Upper lobe of left lung (tissue), 6 donors: Measurements from ENCODE around the gene FAM13A. TPM values are rescaled to one million over a fixed set of nuclear protein-coding genes. Genes with fewer than 3 reads are reported as not detected.

Experiments used
- ATAC-seq, 2 donors: fragments of 200-7000 bp; cut with Tn5 transposase; one replicate each; pipeline ENCODE4 v1.9.1; 2022; ENCODE audit warnings: mild to moderate bottlenecking in 2 of 2, moderate library complexity in 2 of 2; ENCODE audit not compliant: low FRiP score in 2 of 2
- DNase-seq, 2 donors: peaks; one replicate each; pipeline ENCODE4 v3.0.0-alpha.2; 2019 to 2020
- H3K27ac ChIP-seq, 4 donors: fragments of 200-600 bp; sonication (generic); one replicate each; pipeline ENCODE4 v1.5.1; 2016 to 2019
- H3K27me3 ChIP-seq, 4 donors: fragments of 200-600 bp; sonication (generic); one replicate each; pipeline ENCODE4 v1.5.1; 2017 to 2019
- H3K36me3 ChIP-seq, 4 donors: fragments of 200-600 bp; sonication (generic); one replicate each; pipeline ENCODE4 v1.5.1; 2016 to 2019
- H3K4me1 ChIP-seq, 4 donors: fragments of 200-600 bp; sonication (generic); one replicate each; pipeline ENCODE4 v1.5.1; 2018 to 2019
- H3K4me3 ChIP-seq, 4 donors: fragments of 200-600 bp; sonication (generic); one replicate each; pipeline ENCODE4 v1.5.1; 2017 to 2019; ENCODE audit warnings: mild to moderate bottlenecking in 2 of 4, moderate library complexity in 1 of 4
- H3K9me3 ChIP-seq, 4 donors: fragments of 200-600 bp; sonication (generic); one replicate each; pipeline ENCODE4 v1.5.1; 2018 to 2019
- CTCF ChIP-seq, 6 experiments: fragments of 450-650 bp in 4 of 6; fragments of 200-600 bp in 2 of 6; sonication (generic) in 2 of 6; IDR thresholded peaks; one replicate each; pipeline ENCODE4 v1.5.1; 2016 to 2019; ENCODE audit warnings: antibody characterized with exemption in 6 of 6
- EP300 ChIP-seq, 4 donors: sonication (generic); formaldehyde crosslinking; IDR thresholded peaks; one replicate each; pipeline ENCODE4 v1.5.1; 2017; ENCODE audit warnings: antibody characterized with exemption in 4 of 4, control low read depth in 2 of 4
- POLR2A ChIP-seq, 4 donors: fragments of 450-650 bp; IDR thresholded peaks; one replicate each; pipeline ENCODE4 v1.5.1; 2016 to 2017; ENCODE audit warnings: antibody characterized with exemption in 4 of 4, mild to moderate bottlenecking in 2 of 4
- POLR2AphosphoS5 ChIP-seq, 2 donors: sonication (generic); formaldehyde crosslinking; IDR thresholded peaks; one replicate each; pipeline ENCODE4 v1.5.1; 2017; ENCODE audit warnings: antibody characterized with exemption in 2 of 2
- WGBS, 2 donors: methylation state at CpG; one replicate each; pipeline ENCODE4 v1.1.5; 2017 to 2018; 5-methylcytosine and 5-hydroxymethylcytosine counted together
- total RNA-seq, 6 donors: library from RNA; depleted of rRNA in 4 of 6; stranded (reverse); fragments of >200 nt in 4 of 6; gene quantifications; one replicate each; pipeline versions ENCODE4 v1.1.0 to v1.2.1, GENCODE V29; 2016 to 2021
- donor health status: DM: no; HTN: no; CAD: no; lungs with moderate emphysema.
- donor health status: DM: no; HTN: yes; CAD: no; lungs with severe emphysema.

The FAM13A gene
- total RNA-seq, 6 donors from 2014 or later = 15.8 to 173 (median 34.1) TPM

- DNase-seq (no peak), ATAC-seq (no peak)
- Histone ChIP-seq H3K4me1 (no peaks in the 10 kb centered on the region), H3K27me3 (no peaks in the 10 kb centered on the region), H3K4me3 (no peak overlapping the region), H3K9me3 (no peaks in the 10 kb centered on the region), H3K27ac (no peak overlapping the region), H3K36me3 (no peaks in the 10 kb centered on the region)
- no peak for TF ChIP-seq POLR2A (IDR thresholded peaks at IDR 0.05)
- TF ChIP-seq POLR2AphosphoS5 (IDR thresholded peaks at IDR 0.05) = no peak
- no peak for TF ChIP-seq EP300 (IDR thresholded peaks at IDR 0.05)
- no peak for TF ChIP-seq CTCF (IDR thresholded peaks at IDR 0.05)
Measured at GRCh38 chr4:88991746-88992145, 65.2 kb downstream of the FAM13A start.

- WGBS, 2 donors = 83 to 85% methylated on average over 1 of the region's 1 CpG
- no peak overlapping the region for H3K27ac ChIP-seq
- TF ChIP-seq CTCF (IDR thresholded peaks at IDR 0.05) (no peak), EP300 (IDR thresholded peaks at IDR 0.05) (no peak), POLR2AphosphoS5 (IDR thresholded peaks at IDR 0.05) (no peak), POLR2A (IDR thresholded peaks at IDR 0.05) (no peak)
Measured at GRCh38 chr4:88989990-88990389, 67.0 kb downstream of the FAM13A start.

GRCh38 chr4:88985088-88985773, 71.8 kb downstream of the FAM13A start:
- H3K27me3 ChIP-seq = no peaks in the 10 kb centered on the region
- DNase-seq (no peak), ATAC-seq (peak in 1 of 2 donors; percentile 90)
- WGBS, 2 donors = 85 to 89% methylated on average over 5 of the region's 5 CpGs
- no peaks in the 10 kb centered on the region for H3K9me3 ChIP-seq
- no peak for TF ChIP-seq POLR2AphosphoS5 (IDR thresholded peaks at IDR 0.05)
- TF ChIP-seq CTCF (IDR thresholded peaks at IDR 0.05) = no peak
- no peak for TF ChIP-seq POLR2A (IDR thresholded peaks at IDR 0.05)
- TF ChIP-seq EP300 (IDR thresholded peaks at IDR 0.05) = no peak
- no peak overlapping the region for H3K27ac ChIP-seq
- no peaks in the 10 kb centered on the region for H3K4me1 ChIP-seq
- H3K4me3 ChIP-seq = no peak overlapping the region
- no peaks in the 10 kb centered on the region for H3K36me3 ChIP-seq

More at GRCh38 chr4:88989990-88990389, 67.0 kb downstream of the FAM13A start:
- H3K9me3 ChIP-seq = no peaks in the 10 kb centered on the region
- DNase-seq (no peak), ATAC-seq (no peak)
- H3K27me3 ChIP-seq = no peaks in the 10 kb centered on the region
- no peaks in the 10 kb centered on the region for H3K36me3 ChIP-seq
- H3K4me3 ChIP-seq = no peak overlapping the region
- H3K4me1 ChIP-seq = no peaks in the 10 kb centered on the region

- TF ChIP-seq EP300 (IDR thresholded peaks at IDR 0.05) (no peak), CTCF (IDR thresholded peaks at IDR 0.05) (no peak), POLR2AphosphoS5 (IDR thresholded peaks at IDR 0.05) (no peak), POLR2A (IDR thresholded peaks at IDR 0.05) (no peak)
Measured at GRCh38 chr4:88982757-88983156, 74.2 kb downstream of the FAM13A start.

GRCh38 chr4:88981993-88982392, 75.0 kb downstream of the FAM13A start:
- WGBS, 2 donors = 65 to 80% methylated on average over 2 of the region's 2 CpGs
- no peak overlapping the region for H3K4me3 ChIP-seq
- H3K9me3 ChIP-seq = no peaks in the 10 kb centered on the region
- H3K36me3 ChIP-seq = no peaks in the 10 kb centered on the region
- H3K27ac ChIP-seq = no peak overlapping the region
- DNase-seq = no peak
- H3K4me1 ChIP-seq = no peaks in the 10 kb centered on the region
- TF ChIP-seq POLR2AphosphoS5 (IDR thresholded peaks at IDR 0.05) (no peak), POLR2A (IDR thresholded peaks at IDR 0.05) (no peak), CTCF (IDR thresholded peaks at IDR 0.05) (no peak), EP300 (IDR thresholded peaks at IDR 0.05) (no peak)
- ATAC-seq = no peak
- H3K27me3 ChIP-seq = no peaks in the 10 kb centered on the region

More at GRCh38 chr4:88982757-88983156, 74.2 kb downstream of the FAM13A start:
- Histone ChIP-seq H3K9me3 (no peaks in the 10 kb centered on the region), H3K27me3 (no peaks in the 10 kb centered on the region), H3K4me3 (no peak overlapping the region), H3K27ac (no peak overlapping the region), H3K4me1 (no peaks in the 10 kb centered on the region), H3K36me3 (no peaks in the 10 kb centered on the region)
- ATAC-seq = no peak
- DNase-seq = no peak
